ENCODE results near the gene RIGI.
"Not testable (repeated sequence)": the region's sequence is repeated elsewhere in the genome, so short reads cannot be mapped to it uniquely, and the experiment has no call there.

RIGI gene

GRCh38 chr9:32526041-32526706 lies at the start of gene RIGI:
RIGI (minus strand) TSS chr9:32526196; CDS start chr9:32526166, 30 bp downstream.
- peak; percentile 88 for DNase-seq

GRCh38 chr9:32574858-32575257 lies 48.9 kb upstream of the RIGI start:
- no peak for DNase-seq

- DNase-seq, result no peak
These were observed 47.8 kb upstream of the RIGI start for GRCh38 chr9:32573821-32574220.

DNA sequence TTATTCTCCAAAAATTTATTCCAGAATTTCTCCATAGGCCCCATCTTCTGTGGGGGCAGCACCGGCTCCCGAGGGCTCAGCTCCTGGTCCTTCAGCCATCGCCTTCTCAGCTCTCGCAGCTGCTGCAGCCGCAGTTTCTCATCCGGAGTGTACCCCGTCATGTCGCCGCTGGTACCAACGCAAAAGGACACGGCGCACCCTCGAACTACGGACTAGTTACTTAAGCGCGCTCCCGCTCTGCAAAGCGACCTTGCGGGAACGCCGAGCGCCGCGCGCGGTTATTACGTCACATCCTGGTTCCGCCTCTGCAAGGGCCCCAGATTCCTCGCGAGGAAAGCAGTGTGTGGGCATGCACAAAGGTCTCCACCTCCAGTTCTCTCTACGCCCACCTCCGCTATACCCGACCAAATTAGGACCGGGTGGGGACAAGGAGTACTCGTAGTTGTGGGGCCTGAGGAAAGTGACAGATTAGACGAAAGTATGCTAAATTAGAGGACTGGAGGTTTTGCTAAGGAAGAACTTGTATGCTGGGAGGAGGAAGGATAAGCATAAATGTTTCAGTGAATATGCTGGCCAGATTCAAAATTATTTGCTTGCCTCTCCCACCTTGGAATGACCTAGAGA lies 47.0 kb upstream of the RIGI start, which contains the start of gene NDUFB6:
Gene NDUFB6, minus strand, starts transcription at position 260 of the 624 bp plus-strand sequence. Its CDS starts 99 bp downstream, at position 161.
- DNase-seq, result peak; percentile 95

- DNase-seq, result peak; percentile 84
These were observed 46.2 kb upstream of the RIGI start for GRCh38 chr9:32571969-32572899.

DNA sequence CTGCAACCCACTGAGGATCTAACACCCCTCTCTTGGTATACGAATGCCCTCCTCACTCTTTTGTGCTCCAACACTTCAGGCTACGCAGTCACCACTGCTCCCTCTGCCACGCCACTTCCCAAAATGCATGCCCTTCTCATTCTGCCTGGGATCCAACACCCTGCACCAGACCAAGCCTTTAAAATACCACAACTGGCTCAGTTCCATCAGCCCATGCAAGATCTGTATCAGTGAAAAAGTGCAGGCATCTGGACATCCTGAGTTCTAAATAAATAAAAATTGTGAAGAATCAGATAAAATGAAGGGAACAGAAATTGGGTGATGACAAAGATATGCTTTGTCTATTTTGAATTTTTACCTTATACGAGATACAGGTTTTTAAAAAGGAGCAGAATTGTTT lies 44.3 kb upstream of the RIGI start:
- DNase-seq, result no peak

DNA sequence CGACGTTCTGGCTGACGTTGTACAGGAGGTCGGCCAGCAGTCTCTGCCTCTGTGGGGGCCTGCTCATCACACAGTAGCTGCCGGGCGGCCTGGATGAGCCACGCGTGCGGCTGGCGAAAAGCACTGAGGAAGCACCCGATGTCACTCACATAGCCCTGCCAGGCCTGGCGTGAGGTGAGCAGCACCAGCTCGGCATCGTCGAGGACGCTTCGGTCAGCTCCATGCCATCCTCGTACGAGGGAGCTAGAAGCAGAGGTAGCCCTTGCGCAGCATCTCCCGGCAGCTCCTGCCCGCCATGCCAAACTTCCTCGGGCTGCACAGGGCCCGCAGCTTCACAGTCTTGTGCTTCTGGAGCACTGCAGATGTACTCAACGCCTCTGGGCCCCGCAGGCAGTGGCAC lies 40.8 kb upstream of the RIGI start:
- no peak for DNase-seq

- no peak for DNase-seq
These were observed 40.0 kb upstream of the RIGI start for GRCh38 chr9:32565967-32566366.

GRCh38 chr9:32558408-32558934 lies 32.5 kb upstream of the RIGI start:
- DNase-seq, result no peak

DNA sequence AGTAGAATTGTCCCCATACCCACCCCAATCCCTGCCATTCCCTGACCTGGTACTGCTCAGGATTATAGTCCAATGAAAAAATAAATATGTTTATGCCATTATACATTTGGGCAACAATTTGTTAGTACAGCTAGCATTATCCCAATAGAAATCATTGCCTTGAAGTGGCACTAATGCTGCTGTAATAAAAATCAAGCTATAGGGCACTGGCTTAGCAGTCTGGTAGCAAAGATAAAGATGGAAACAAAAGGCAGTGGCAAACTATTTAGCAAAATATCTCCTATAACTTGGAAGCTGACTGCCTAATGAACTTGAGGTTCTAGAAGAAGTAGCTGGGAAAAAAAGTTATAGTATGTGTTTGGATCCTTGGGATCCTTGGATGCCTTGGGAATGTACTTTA lies 28.6 kb upstream of the RIGI start:
- no peak for DNase-seq

DNA sequence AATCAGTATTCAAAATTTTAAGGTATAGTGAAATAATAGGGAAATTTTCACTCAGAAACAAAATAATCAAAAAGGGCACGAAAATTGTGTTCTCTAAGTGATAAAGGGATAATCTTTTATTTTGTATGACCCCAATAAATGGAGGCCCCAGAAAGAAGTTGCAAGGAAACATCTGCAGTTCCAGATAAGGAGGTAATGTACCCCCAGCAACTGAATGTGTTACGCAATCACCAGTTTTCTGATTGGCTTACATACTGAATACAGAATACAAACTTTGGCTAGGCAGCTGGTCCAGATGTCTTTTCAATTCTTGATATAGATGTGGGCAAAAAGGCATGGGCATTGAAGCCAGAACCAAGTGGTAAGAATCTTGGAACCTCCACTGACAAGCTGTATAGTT lies 28.1 kb upstream of the RIGI start:
- DNase-seq, result no peak

GRCh38 chr9:32552172-32552872 lies 26.3 kb upstream of the RIGI start, which contains the start of the genes SMIM27 and TOPORS:
SMIM27 (plus strand) TSS chr9:32552327; CDS start chr9:32552435, 108 bp downstream.
TOPORS (minus strand) TSS chr9:32552586; CDS start chr9:32552436, 150 bp downstream.
- DNase-seq, result peak; percentile 94

DNA sequence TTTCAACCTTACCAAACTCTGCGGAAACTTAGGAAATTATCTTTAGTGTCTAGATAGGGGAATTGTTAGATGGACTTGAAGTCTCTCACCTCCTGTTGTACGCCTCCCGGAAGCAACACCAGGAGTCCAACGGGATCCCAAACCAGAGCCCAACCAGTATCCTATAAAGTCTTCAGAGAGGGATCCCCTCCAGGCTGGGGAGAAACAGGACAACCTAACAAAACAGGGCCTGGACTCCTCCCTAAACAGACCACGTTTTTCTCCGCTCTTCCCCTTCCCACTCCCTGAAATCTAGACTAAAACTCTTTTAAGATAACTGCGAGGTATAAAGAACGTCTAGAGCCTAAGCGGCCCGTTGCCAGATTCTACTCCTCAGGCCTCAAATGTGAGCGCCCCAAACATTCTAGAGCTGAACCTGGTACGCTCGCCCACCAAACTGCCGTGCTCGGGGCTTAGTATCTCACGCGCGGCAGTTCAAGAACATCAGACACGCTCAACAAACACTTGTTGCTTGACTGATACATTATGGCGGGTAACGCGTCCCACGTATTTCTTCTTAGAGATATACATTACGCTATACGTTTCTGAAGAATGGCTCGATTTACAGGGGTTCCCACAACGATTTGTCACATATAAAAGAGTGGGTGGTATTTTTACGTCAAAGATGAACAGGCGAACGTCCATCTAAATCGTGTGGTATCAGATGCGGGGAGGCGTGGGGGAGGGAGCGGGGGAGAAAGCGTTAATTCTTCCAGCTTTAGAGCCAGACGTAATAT lies 25.5 kb upstream of the RIGI start:
- no peak for DNase-seq

DNA sequence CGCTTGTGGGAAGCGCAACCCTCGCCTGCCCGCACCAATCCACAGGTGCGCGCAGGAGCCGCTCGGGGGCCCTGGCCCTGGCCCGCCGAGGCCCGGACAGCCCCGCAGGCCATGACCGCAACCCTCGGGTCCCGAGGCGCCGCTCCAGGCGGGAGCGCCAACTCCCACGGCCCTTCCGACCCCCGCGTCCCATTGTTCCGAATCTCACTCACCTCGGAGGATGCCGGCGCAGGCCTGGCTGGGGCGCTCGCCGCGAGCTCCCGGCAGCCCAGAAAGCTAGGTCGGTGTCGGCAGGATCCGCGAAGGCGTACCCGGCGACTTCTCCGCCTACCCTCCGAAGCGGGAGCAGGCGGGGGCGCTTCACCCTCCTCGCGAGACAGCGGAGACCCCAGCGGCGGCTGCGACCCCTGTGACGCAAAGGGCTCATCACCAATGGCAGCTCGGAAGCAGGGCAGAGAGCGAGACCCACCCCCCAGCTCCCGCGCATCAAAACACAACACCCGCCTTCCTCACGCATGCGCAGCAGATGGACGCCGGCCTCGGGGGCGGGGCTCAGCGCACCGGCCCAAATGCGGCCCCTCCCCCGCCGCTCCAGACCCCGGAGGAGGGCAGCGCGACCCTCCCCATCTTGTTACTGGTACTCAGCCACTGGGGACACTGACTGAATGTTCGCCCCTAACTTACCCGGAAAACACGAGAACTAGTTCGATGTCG lies 24.7 kb upstream of the RIGI start:
- DNase-seq, result peak; percentile 99

- no peak for DNase-seq
These were observed 24.2 kb upstream of the RIGI start for GRCh38 chr9:32550150-32550561.

DNA sequence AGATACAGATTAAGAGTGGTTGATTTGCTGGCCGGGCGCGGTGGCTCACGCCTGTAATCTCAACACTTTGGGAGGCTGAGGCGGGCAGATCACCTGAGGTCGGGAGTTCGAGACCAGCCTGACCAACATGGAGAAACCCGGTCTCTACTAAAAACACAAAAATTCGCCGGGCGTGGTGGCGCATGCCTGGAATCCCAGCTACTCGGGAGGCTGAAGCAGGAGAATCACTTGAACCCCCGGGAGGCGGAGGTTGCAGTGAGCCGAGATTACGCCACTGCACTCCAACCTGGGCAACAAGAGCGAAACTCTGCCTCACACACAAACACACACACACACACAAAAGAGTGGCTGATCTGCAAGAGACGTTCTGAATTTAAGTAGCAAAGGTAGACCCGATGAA lies 22.2 kb upstream of the RIGI start:
- DNase-seq, result not testable (repeated sequence)

DNA sequence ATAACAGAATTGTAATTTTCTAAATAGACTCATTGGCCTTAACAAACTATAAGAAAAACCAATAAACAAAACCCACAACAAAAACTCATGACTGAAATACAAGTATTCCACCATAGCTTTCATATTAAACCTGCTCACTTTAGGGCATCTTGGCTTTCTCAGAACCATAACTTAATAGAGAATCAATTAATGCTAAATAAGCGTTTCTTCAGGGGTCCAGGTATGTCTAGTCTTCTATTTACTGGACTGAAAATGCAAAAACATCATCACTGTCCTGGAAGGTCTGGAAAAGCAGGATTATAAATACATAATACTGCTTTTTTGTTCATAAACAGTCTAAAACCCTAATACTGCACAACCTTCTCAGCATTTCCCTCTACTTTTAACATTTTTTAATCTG lies 19.9 kb upstream of the RIGI start:
- no peak for DNase-seq

DNA sequence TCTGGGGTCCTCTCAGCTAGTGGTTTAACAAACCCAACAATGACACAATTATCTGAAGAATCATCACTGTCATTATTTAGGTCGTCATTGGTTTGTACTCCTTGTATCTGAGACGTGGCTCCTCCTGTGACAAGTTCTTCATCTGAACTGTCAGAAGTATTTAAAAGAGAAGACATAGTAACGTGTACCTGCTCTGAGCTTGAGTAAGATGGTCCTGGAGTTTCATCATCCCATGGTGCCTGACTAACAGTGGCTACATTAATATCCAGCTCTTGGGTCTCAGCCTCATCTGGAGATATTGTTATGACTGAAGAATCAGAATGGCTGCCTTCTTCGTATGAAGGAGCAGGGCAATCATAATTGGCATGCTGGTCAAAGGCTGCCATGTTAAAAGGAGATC lies 17.1 kb upstream of the RIGI start:
- no peak for DNase-seq

- DNase-seq, result no peak
These were observed 7.8 kb upstream of the RIGI start for GRCh38 chr9:32533816-32534215.

GRCh38 chr9:32533336-32533735 lies 7.3 kb upstream of the RIGI start:
- no peak for DNase-seq

- DNase-seq, result no peak
These were observed 682 bp upstream of the RIGI start for GRCh38 chr9:32526707-32527048.
